PC-9 (cell line): ENCODE results near the gene BOD1L2. TPM values are rescaled to one million over a fixed set of nuclear protein-coding genes. Genes with fewer than 3 reads are reported as not detected.

Experiments
- BruUV-seq: library from RNA; stranded (reverse); fragments of 400-500 nt; replicated peaks from 2 replicates; lab custom pipeline; 2021; lab: Mats Ljungman, UMichigan
- CTCF ChIA-PET: fragments of 300-600 bp; sonication (Branson Sonifier 250); formaldehyde crosslinking; loops from one replicate; lab custom pipeline; 2022; ENCODE audit warnings: antibody characterized with exemption; lab: Charles Lee
- POLR2A ChIA-PET: fragments of 300-600 bp; sonication (Branson Sonifier 250); formaldehyde crosslinking; loops from one replicate; lab custom pipeline; 2022; ENCODE audit warnings: antibody characterized with exemption; ENCODE audit not compliant: unreplicated experiment; lab: Charles Lee
- DNase-seq, 2 experiments: peaks; one replicate each; pipeline versions ENCODE4 v3.0.0 to v3.0.0-alpha.2; 2015 to 2022; ENCODE audit warnings: mixed read lengths in 1 of 2
- H2AFZ ChIP-seq: fragments of 200-600 bp; sonication (generic); 2 replicates; pipeline ENCODE4 v1.8.1; 2017; ENCODE audit warnings: antibody characterized with exemption
- H3F3A ChIP-seq: fragments of 200-600 bp; sonication (generic); 2 replicates; pipeline ENCODE4 v1.8.1; 2017; ENCODE audit warnings: antibody characterized with exemption, mild to moderate bottlenecking, low read depth; ENCODE audit not compliant: insufficient read depth
- H3K27ac ChIP-seq: fragments of 200-600 bp; sonication (generic); 2 replicates; pipeline ENCODE4 v1.6.1; 2016; ENCODE audit warnings: mixed run types
- H3K27me3 ChIP-seq: fragments of 200-600 bp; sonication (generic); 2 replicates; pipeline ENCODE4 v1.6.1; 2016; ENCODE audit warnings: low read depth, mixed run types; ENCODE audit not compliant: insufficient read depth
- H3K36me3 ChIP-seq: fragments of 200-600 bp; sonication (generic); 2 replicates; pipeline ENCODE4 v1.6.1; 2016; ENCODE audit warnings: low read depth, mixed run types
- H3K4me1 ChIP-seq: fragments of 200-600 bp; sonication (generic); replicated peaks from 2 replicates; pipeline ENCODE4 v1.6.1; 2016; ENCODE audit warnings: mixed run types; ENCODE audit not compliant: insufficient read depth
- H3K4me2 ChIP-seq: fragments of 200-600 bp; sonication (generic); 2 replicates; pipeline ENCODE4 v1.6.1; 2017; ENCODE audit warnings: mixed run types
- H3K4me3 ChIP-seq: fragments of 200-600 bp; sonication (generic); 2 replicates; pipeline ENCODE4 v1.6.1; 2016; ENCODE audit warnings: mixed run types
- H3K79me2 ChIP-seq: fragments of 200-600 bp; sonication (generic); 2 replicates; pipeline ENCODE4 v1.6.1; 2017; ENCODE audit warnings: low read depth, mixed run types
- H3K9me2 ChIP-seq: fragments of 200-600 bp; sonication (generic); 2 replicates; pipeline ENCODE4 v1.8.1; 2017; ENCODE audit warnings: mild to moderate bottlenecking; ENCODE audit not compliant: insufficient read depth
- H3K9me3 ChIP-seq: fragments of 200-600 bp; sonication (generic); 2 replicates; pipeline ENCODE4 v1.8.1; 2016; ENCODE audit warnings: low read depth; ENCODE audit not compliant: insufficient read depth
- H4K20me1 ChIP-seq: fragments of 200-600 bp; sonication (generic); 2 replicates; pipeline ENCODE4 v1.8.1; 2017; ENCODE audit not compliant: insufficient read depth
- CTCF ChIP-seq: fragments of 200-600 bp; sonication (generic); conservative IDR thresholded peaks from 2 replicates; pipeline ENCODE4 v1.6.1; 2017; ENCODE audit warnings: mixed run types, antibody characterized with exemption, mild to moderate bottlenecking, moderate library complexity
- EZH2 ChIP-seq: fragments of 200-600 bp; sonication (generic); IDR thresholded peaks from 2 replicates; pipeline ENCODE4 v1.8.0; 2017; ENCODE audit warnings: antibody characterized with exemption, low read depth
- intact Hi-C: fragments of 100-400 bp; cut with micrococcal nuclease; formaldehyde crosslinking; loops from one replicate; pipeline ENCODE4 v1.10.0; 2022; ENCODE audit not compliant: unreplicated experiment
- total RNA-seq: library from RNA; stranded (reverse); gene quantifications from 2 replicates; pipeline ENCODE4 v1.2.3, GENCODE V29; 2021

The BOD1L2 gene
- total RNA-seq, 1 experiment from 2014 or later, result not detected

- Histone ChIP-seq H3K9me2 (no peaks in the 10 kb centered on the region), H3K27me3 (no peaks in the 10 kb centered on the region), H3K4me1 (no peaks in the 10 kb centered on the region), H3K79me2 (no peaks in the 10 kb centered on the region), H3K36me3 (no peaks in the 10 kb centered on the region), H3F3A (no peaks in the 10 kb centered on the region), H3K4me3 (no peak overlapping the region), H4K20me1 (no peaks in the 10 kb centered on the region), H3K27ac (no peak overlapping the region), H2AFZ (no peak overlapping the region), H3K4me2 (no peak overlapping the region), H3K9me3 (no peaks in the 10 kb centered on the region)
- POLR2A ChIA-PET, result no interaction called here
- intact Hi-C loops, result no loop called here
- no TSS peak for BruUV-seq
- DNase-seq, result no peak
- TF ChIP-seq CTCF (no peak), EZH2 (no peak)
- CTCF ChIA-PET, result no interaction called here
These were observed 47.2 kb downstream of the BOD1L2 start for GRCh38 chr18:57194070-57194469.

GRCh38 chr18:57194622-57195021, 47.7 kb downstream of the BOD1L2 start:
- intact Hi-C loops, result no loop called here
- no peaks in the 10 kb centered on the region for H3K4me1 ChIP-seq
- no peak overlapping the region for H3K27ac ChIP-seq
- H3K36me3 ChIP-seq, result no peaks in the 10 kb centered on the region
- no peaks in the 10 kb centered on the region for H3F3A ChIP-seq
- no peaks in the 10 kb centered on the region for H3K79me2 ChIP-seq
- H2AFZ ChIP-seq, result no peak overlapping the region
- DNase-seq, result no peak
- CTCF ChIA-PET, result no interaction called here
- H3K4me3 ChIP-seq, result no peak overlapping the region
- H3K9me3 ChIP-seq, result no peaks in the 10 kb centered on the region
- TF ChIP-seq CTCF, result no peak
- TF ChIP-seq EZH2, result no peak
- H3K4me2 ChIP-seq, result no peak overlapping the region
- no TSS peak for BruUV-seq
- POLR2A ChIA-PET, result no interaction called here
- H3K9me2 ChIP-seq, result no peaks in the 10 kb centered on the region
- H3K27me3 ChIP-seq, result no peaks in the 10 kb centered on the region
- H4K20me1 ChIP-seq, result no peaks in the 10 kb centered on the region

GRCh38 chr18:57195341-57195740, 48.5 kb downstream of the BOD1L2 start:
- Histone ChIP-seq H3K9me2 (no peaks in the 10 kb centered on the region), H3K9me3 (no peaks in the 10 kb centered on the region), H3K27me3 (no peaks in the 10 kb centered on the region), H2AFZ (no peak overlapping the region), H3K79me2 (no peaks in the 10 kb centered on the region), H3K36me3 (no peaks in the 10 kb centered on the region), H3F3A (no peaks in the 10 kb centered on the region), H3K4me2 (no peak overlapping the region), H3K4me1 (no peaks in the 10 kb centered on the region), H4K20me1 (no peaks in the 10 kb centered on the region), H3K27ac (no peak overlapping the region), H3K4me3 (no peak overlapping the region)
- no peak for DNase-seq
- ChIA-PET CTCF (no interaction called here), POLR2A (no interaction called here)
- no peak for TF ChIP-seq CTCF
- no peak for TF ChIP-seq EZH2
- intact Hi-C loops, result no loop called here
- BruUV-seq, result no TSS peak
